Measurements from ENCODE around the gene LRRC7. TPM values are rescaled to one million over a fixed set of nuclear protein-coding genes. Genes with fewer than 3 reads are reported as not detected.

Gene LRRC7
- total RNA-seq, 2 experiments from 2014 or later: not detected

GRCh38 chr1:70115315-70115714 is 547.6 kb downstream of the LRRC7 start:
- H3K4me1 Mint-ChIP-seq: no peaks in the 10 kb centered on the region
- no peaks in the 10 kb centered on the region for H3K36me3 Mint-ChIP-seq (ENCODE audit: low read depth)
- CTCF ChIA-PET: no interaction called here

DNA sequence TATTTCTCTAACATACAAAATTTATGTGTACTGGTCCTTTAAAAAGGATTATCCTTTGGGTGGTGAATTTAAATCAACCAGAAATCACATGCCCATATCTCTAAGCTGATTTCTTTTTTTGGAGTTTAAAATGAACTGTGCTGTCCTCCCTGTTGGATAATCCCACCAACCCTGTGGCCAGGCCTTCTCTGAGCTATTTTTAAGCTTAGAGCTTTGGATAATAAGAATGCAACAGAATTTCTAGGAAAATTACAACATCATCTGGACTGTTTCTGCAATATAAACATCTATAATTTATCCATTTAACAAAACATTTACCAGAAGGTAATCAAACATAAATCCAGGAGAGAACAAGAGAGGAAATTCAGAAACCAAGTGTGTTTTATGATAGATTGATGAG is 549.3 kb downstream of the LRRC7 start:
- ChIA-PET POLR2A (no interaction called here), CTCF (no interaction called here)
- Mint-ChIP-seq H3K4me1 (no peaks in the 10 kb centered on the region), H3K36me3 (ENCODE audit: low read depth) (no peaks in the 10 kb centered on the region), H3K27me3 (peaks cover 22% of the 10 kb centered on the region), H3K4me3 (no peak overlapping the region), H3K27ac (no peak overlapping the region), H3K9me3 (no peaks in the 10 kb centered on the region)
- no peak for DNase-seq

More at GRCh38 chr1:70115315-70115714, 547.6 kb downstream of the LRRC7 start:
- POLR2A ChIA-PET: no interaction called here
- Mint-ChIP-seq H3K27ac (no peak overlapping the region), H3K9me3 (no peaks in the 10 kb centered on the region), H3K27me3 (peaks cover 23% of the 10 kb centered on the region), H3K4me3 (no peak overlapping the region)
- no peak for DNase-seq

- Mint-ChIP-seq H3K27ac (no peak overlapping the region), H3K9me3 (no peaks in the 10 kb centered on the region), H3K36me3 (ENCODE audit: low read depth) (no peaks in the 10 kb centered on the region), H3K4me3 (no peak overlapping the region), H3K27me3 (peaks cover 20% of the 10 kb centered on the region), H3K4me1 (peaks cover 4% of the 10 kb centered on the region)
- no peak for DNase-seq
- ChIA-PET CTCF (interaction anchor here (1.1 to 1.9 kb wide), 6 partner anchors 8 to 373 kb away, joined by 3 to 8 read pairs (median 4); no protein-coding TSS in a partner anchor), POLR2A (no interaction called here)
Measured at GRCh38 chr1:70134148-70134547, 566.4 kb downstream of the LRRC7 start.

GRCh38 chr1:70140343-70140742 is 572.6 kb downstream of the LRRC7 start:
- Mint-ChIP-seq H3K4me3 (no peak overlapping the region), H3K4me1 (no peaks in the 10 kb centered on the region), H3K27ac (no peak overlapping the region), H3K36me3 (ENCODE audit: low read depth) (no peaks in the 10 kb centered on the region), H3K27me3 (peaks cover 3% of the 10 kb centered on the region), H3K9me3 (no peaks in the 10 kb centered on the region)
- DNase-seq: no peak
- POLR2A ChIA-PET: no interaction called here
- CTCF ChIA-PET: interaction anchor here (0.5 kb wide), 1 partner anchor 14 kb away, joined by 4 read pairs; no protein-coding TSS in a partner anchor

DNA sequence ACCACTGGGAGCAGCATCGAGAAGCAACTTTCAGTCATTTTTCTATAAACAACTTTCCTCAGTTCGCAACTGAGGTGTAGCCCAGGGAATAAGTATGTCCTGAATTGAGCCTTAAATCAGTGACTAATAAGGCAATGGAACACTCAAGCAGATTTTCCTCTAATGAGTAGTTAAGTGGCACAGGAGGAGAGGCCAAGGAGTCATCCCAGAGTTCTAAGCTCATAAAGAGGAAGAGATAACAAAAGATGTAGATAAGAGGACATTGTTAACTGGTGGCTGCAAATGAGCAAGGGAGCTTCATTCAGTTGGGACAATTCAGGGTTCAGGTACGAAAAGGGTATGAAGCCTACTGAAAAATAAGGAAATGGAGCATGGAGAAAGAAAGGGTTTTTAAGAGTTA is 573.2 kb downstream of the LRRC7 start:
- CTCF ChIA-PET: no interaction called here
- H3K4me1 Mint-ChIP-seq: no peaks in the 10 kb centered on the region
- no peak overlapping the region for H3K27ac Mint-ChIP-seq
- H3K4me3 Mint-ChIP-seq: no peak overlapping the region
- no peaks in the 10 kb centered on the region for H3K27me3 Mint-ChIP-seq
- DNase-seq: no peak
- no peaks in the 10 kb centered on the region for H3K9me3 Mint-ChIP-seq
- POLR2A ChIA-PET: no interaction called here
- no peaks in the 10 kb centered on the region for H3K36me3 Mint-ChIP-seq (ENCODE audit: low read depth)

GRCh38 chr1:70142075-70142474 is 574.4 kb downstream of the LRRC7 start:
- H3K4me1 Mint-ChIP-seq: no peaks in the 10 kb centered on the region
- H3K4me3 Mint-ChIP-seq: no peak overlapping the region
- no peaks in the 10 kb centered on the region for H3K36me3 Mint-ChIP-seq (ENCODE audit: low read depth)
- H3K27ac Mint-ChIP-seq: no peak overlapping the region
- DNase-seq: no peak
- H3K27me3 Mint-ChIP-seq: no peaks in the 10 kb centered on the region
- POLR2A ChIA-PET: no interaction called here
- no peaks in the 10 kb centered on the region for H3K9me3 Mint-ChIP-seq
- CTCF ChIA-PET: interaction anchor here (1.1 to 1.9 kb wide), 2 partner anchors 9 to 13 kb away, joined by 3 to 8 read pairs; no protein-coding TSS in a partner anchor

GRCh38 chr1:70143048-70143659 is 575.4 kb downstream of the LRRC7 start:
- ChIA-PET POLR2A (no interaction called here), CTCF (interaction anchor here (1.9 kb wide), 1 partner anchor 10 kb away, joined by 8 read pairs; no protein-coding TSS in a partner anchor)
- H3K4me3 Mint-ChIP-seq: no peak overlapping the region
- no peaks in the 10 kb centered on the region for H3K9me3 Mint-ChIP-seq
- H3K27me3 Mint-ChIP-seq: no peaks in the 10 kb centered on the region
- H3K27ac Mint-ChIP-seq: no peak overlapping the region
- DNase-seq: no peak
- peaks cover 4% of the 10 kb centered on the region for H3K36me3 Mint-ChIP-seq (ENCODE audit: low read depth)
- no peaks in the 10 kb centered on the region for H3K4me1 Mint-ChIP-seq

DNA sequence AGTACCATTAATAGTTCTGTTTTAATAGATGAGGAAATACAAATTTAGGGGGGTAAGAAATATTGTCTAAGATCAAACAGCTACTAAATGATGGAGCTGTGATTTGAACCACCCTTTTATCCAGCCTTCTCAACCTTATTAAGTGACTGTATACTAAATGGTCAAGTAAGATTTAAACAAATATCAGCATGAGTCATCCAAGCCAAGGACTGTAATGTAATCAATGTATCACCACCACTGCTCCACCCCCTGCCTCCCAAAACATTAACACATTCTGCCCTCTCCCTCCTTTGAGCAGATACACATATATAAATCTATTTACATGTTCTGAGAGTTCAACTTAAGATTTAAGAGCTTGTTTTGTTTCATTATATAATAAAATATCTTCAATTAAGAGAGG is 578.8 kb downstream of the LRRC7 start:
- Mint-ChIP-seq H3K27me3 (no peaks in the 10 kb centered on the region), H3K4me3 (no peak overlapping the region), H3K27ac (no peak overlapping the region), H3K9me3 (no peaks in the 10 kb centered on the region), H3K4me1 (no peaks in the 10 kb centered on the region), H3K36me3 (ENCODE audit: low read depth) (peaks cover 10% of the 10 kb centered on the region)
- DNase-seq: no peak
- ChIA-PET CTCF (interaction anchor here (0.5 kb wide), 1 partner anchor 298 kb away, joined by 3 read pairs; no protein-coding TSS in a partner anchor), POLR2A (no interaction called here)

DNA sequence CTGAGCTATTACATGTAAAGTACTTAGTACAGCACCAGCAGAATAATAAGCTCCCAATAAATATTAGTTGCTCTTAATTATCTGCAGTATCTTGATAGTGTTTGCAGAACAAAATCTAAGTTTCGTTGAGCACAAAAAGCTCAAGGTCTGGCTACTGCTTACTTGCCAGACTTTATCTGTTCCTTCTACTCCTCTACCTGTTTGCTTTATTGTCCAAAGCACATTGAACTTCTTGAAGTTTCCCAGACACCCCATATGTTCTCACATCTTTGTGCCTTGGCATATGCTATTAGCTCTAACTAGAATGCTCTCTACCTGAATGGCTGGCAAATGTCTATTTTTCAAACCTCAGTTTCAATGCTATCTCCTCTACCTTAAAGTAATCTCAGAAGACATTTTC is 582.7 kb downstream of the LRRC7 start:
- H3K4me3 Mint-ChIP-seq: no peak overlapping the region
- POLR2A ChIA-PET: no interaction called here
- no peaks in the 10 kb centered on the region for H3K9me3 Mint-ChIP-seq
- H3K27ac Mint-ChIP-seq: no peak overlapping the region
- peaks cover 12% of the 10 kb centered on the region for H3K36me3 Mint-ChIP-seq (ENCODE audit: low read depth)
- CTCF ChIA-PET: interaction anchor here (1.0 kb wide), 1 partner anchor 17 kb away, joined by 3 read pairs; no protein-coding TSS in a partner anchor
- H3K4me1 Mint-ChIP-seq: no peaks in the 10 kb centered on the region
- H3K27me3 Mint-ChIP-seq: no peaks in the 10 kb centered on the region
- DNase-seq: no peak

DNA sequence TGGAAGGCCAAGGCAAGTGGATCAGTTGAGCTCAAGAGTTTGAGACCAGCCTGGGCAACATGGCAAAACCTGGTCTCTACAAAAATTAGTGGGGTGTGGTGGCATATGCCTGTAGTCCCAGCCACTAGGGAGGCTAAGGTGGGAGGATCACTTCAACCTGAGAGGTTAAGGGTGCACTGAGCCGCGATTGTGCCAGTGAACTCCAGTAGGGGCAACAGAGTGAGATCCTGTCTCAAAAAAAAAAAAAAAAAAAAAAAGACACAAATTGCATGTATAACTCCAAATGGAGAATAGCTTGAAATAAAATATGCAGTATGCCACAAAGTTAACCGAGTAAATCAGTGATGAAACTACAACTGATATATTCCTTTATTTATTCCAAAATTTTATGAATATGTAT is 586.0 kb downstream of the LRRC7 start:
- ChIA-PET POLR2A (no interaction called here), CTCF (interaction anchor here (0.6 kb wide), 1 partner anchor 13 kb away, joined by 4 read pairs; no protein-coding TSS in a partner anchor)
- Mint-ChIP-seq H3K4me1 (no peaks in the 10 kb centered on the region), H3K9me3 (no peaks in the 10 kb centered on the region), H3K27ac (no peak overlapping the region), H3K4me3 (no peak overlapping the region), H3K36me3 (ENCODE audit: low read depth) (peaks cover 5% of the 10 kb centered on the region), H3K27me3 (no peaks in the 10 kb centered on the region)
- DNase-seq: no peak

GRCh38 chr1:70156529-70157120 is 588.9 kb downstream of the LRRC7 start:
- POLR2A ChIA-PET: no interaction called here
- Mint-ChIP-seq H3K27ac (no peak overlapping the region), H3K4me1 (no peaks in the 10 kb centered on the region), H3K36me3 (ENCODE audit: low read depth) (peaks cover 7% of the 10 kb centered on the region), H3K9me3 (no peaks in the 10 kb centered on the region), H3K27me3 (no peaks in the 10 kb centered on the region), H3K4me3 (no peak overlapping the region)
- DNase-seq: no peak
- CTCF ChIA-PET: no interaction called here

GRCh38 chr1:70164350-70164749 is 596.6 kb downstream of the LRRC7 start:
- Mint-ChIP-seq H3K9me3 (no peaks in the 10 kb centered on the region), H3K4me1 (peaks cover 6% of the 10 kb centered on the region), H3K36me3 (ENCODE audit: low read depth) (peaks cover 23% of the 10 kb centered on the region), H3K27ac (no peak overlapping the region), H3K4me3 (no peak overlapping the region), H3K27me3 (no peaks in the 10 kb centered on the region)
- CTCF ChIA-PET: interaction anchor here (1.6 kb wide), 1 partner anchor 30 kb away, joined by 3 read pairs; no protein-coding TSS in a partner anchor
- DNase-seq: no peak
- POLR2A ChIA-PET: no interaction called here

DNA sequence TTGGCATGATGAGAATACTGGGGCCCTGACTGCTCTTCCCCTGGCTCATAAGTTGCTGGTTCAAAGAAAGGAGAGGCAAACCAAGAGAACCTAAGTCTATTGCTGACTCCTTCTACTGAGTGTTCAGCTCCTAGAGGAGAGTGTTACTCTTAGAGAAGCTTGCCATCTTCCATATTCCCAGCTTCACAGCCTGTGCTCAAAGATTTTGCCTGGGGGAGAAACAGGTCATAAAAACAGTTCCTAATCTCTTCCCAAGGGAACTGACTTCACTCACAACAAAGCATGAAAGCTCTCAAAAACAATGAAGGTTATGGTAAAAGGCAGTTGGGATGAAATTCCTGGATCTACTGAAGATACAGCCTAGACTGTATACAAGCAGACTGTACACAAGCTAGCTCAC is 600.6 kb downstream of the LRRC7 start:
- CTCF ChIA-PET: no interaction called here
- H3K36me3 Mint-ChIP-seq (ENCODE audit: low read depth): peaks cover 27% of the 10 kb centered on the region

More for the DNA sequence above, 600.6 kb downstream of the LRRC7 start:
- no peaks in the 10 kb centered on the region for H3K27me3 Mint-ChIP-seq
- peaks cover 13% of the 10 kb centered on the region for H3K4me1 Mint-ChIP-seq
- no peak overlapping the region for H3K4me3 Mint-ChIP-seq
- no peak overlapping the region for H3K27ac Mint-ChIP-seq
- no peak for DNase-seq
- POLR2A ChIA-PET: interaction anchor here (0.7 to 1.3 kb wide), 2 partner anchors 19 to 37 kb away, joined by 3 read pairs; partner anchors contain the start of gene LRRC40
- no peaks in the 10 kb centered on the region for H3K9me3 Mint-ChIP-seq

All from activated CD4-positive, alpha-beta memory T cell treated with anti-CD3 and anti-CD28 coated beads, Interleukin-2, amount 10 ng/mL, durations not matched to agents 7 days and 5 days (primary cell).